GM19238 (cell line): Measurements from ENCODE around the gene C2orf74.

Source experiments
- DNase-seq: peaks from one replicate; pipeline ENCODE4 v3.0.0; 2011; ENCODE audit warnings: low spot score; ENCODE audit not compliant: insufficient read length

C2orf74 gene

GRCh38 chr2:61214171-61214570 is 52.2 kb downstream of the C2orf74 start:
- no peak for DNase-seq
